PC-9 (cell line): ENCODE measurements around the gene KRTAP10-1. TPM values are rescaled to one million over a fixed set of nuclear protein-coding genes. Genes with fewer than 3 reads are reported as not detected.

Source experiments
- BruUV-seq: library from RNA; stranded (reverse); fragments of 400-500 nt; replicated peaks from 2 replicates; lab custom pipeline; 2021; lab: Mats Ljungman, UMichigan
- CTCF ChIA-PET: fragments of 300-600 bp; sonication (Branson Sonifier 250); formaldehyde crosslinking; loops from one replicate; lab custom pipeline; 2022; ENCODE audit warnings: antibody characterized with exemption; lab: Charles Lee
- POLR2A ChIA-PET: fragments of 300-600 bp; sonication (Branson Sonifier 250); formaldehyde crosslinking; loops from one replicate; lab custom pipeline; 2022; ENCODE audit warnings: antibody characterized with exemption; ENCODE audit not compliant: unreplicated experiment; lab: Charles Lee
- DNase-seq, 2 experiments: peaks; one replicate each; pipeline versions ENCODE4 v3.0.0 to v3.0.0-alpha.2; 2015 to 2022; ENCODE audit warnings: mixed read lengths in 1 of 2
- H2AFZ ChIP-seq: fragments of 200-600 bp; sonication (generic); 2 replicates; pipeline ENCODE4 v1.8.1; 2017; ENCODE audit warnings: antibody characterized with exemption
- H3F3A ChIP-seq: fragments of 200-600 bp; sonication (generic); 2 replicates; pipeline ENCODE4 v1.8.1; 2017; ENCODE audit warnings: antibody characterized with exemption, mild to moderate bottlenecking, low read depth; ENCODE audit not compliant: insufficient read depth
- H3K27ac ChIP-seq: fragments of 200-600 bp; sonication (generic); 2 replicates; pipeline ENCODE4 v1.6.1; 2016; ENCODE audit warnings: mixed run types
- H3K27me3 ChIP-seq: fragments of 200-600 bp; sonication (generic); 2 replicates; pipeline ENCODE4 v1.6.1; 2016; ENCODE audit warnings: low read depth, mixed run types; ENCODE audit not compliant: insufficient read depth
- H3K36me3 ChIP-seq: fragments of 200-600 bp; sonication (generic); 2 replicates; pipeline ENCODE4 v1.6.1; 2016; ENCODE audit warnings: low read depth, mixed run types
- H3K4me1 ChIP-seq: fragments of 200-600 bp; sonication (generic); replicated peaks from 2 replicates; pipeline ENCODE4 v1.6.1; 2016; ENCODE audit warnings: mixed run types; ENCODE audit not compliant: insufficient read depth
- H3K4me2 ChIP-seq: fragments of 200-600 bp; sonication (generic); 2 replicates; pipeline ENCODE4 v1.6.1; 2017; ENCODE audit warnings: mixed run types
- H3K4me3 ChIP-seq: fragments of 200-600 bp; sonication (generic); 2 replicates; pipeline ENCODE4 v1.6.1; 2016; ENCODE audit warnings: mixed run types
- H3K79me2 ChIP-seq: fragments of 200-600 bp; sonication (generic); 2 replicates; pipeline ENCODE4 v1.6.1; 2017; ENCODE audit warnings: low read depth, mixed run types
- H3K9me2 ChIP-seq: fragments of 200-600 bp; sonication (generic); 2 replicates; pipeline ENCODE4 v1.8.1; 2017; ENCODE audit warnings: mild to moderate bottlenecking; ENCODE audit not compliant: insufficient read depth
- H3K9me3 ChIP-seq: fragments of 200-600 bp; sonication (generic); 2 replicates; pipeline ENCODE4 v1.8.1; 2016; ENCODE audit warnings: low read depth; ENCODE audit not compliant: insufficient read depth
- H4K20me1 ChIP-seq: fragments of 200-600 bp; sonication (generic); 2 replicates; pipeline ENCODE4 v1.8.1; 2017; ENCODE audit not compliant: insufficient read depth
- CTCF ChIP-seq: fragments of 200-600 bp; sonication (generic); conservative IDR thresholded peaks from 2 replicates; pipeline ENCODE4 v1.6.1; 2017; ENCODE audit warnings: mixed run types, antibody characterized with exemption, mild to moderate bottlenecking, moderate library complexity
- EZH2 ChIP-seq: fragments of 200-600 bp; sonication (generic); IDR thresholded peaks from 2 replicates; pipeline ENCODE4 v1.8.0; 2017; ENCODE audit warnings: antibody characterized with exemption, low read depth
- intact Hi-C: fragments of 100-400 bp; cut with micrococcal nuclease; formaldehyde crosslinking; loops from one replicate; pipeline ENCODE4 v1.10.0; 2022; ENCODE audit not compliant: unreplicated experiment
- total RNA-seq: library from RNA; stranded (reverse); gene quantifications from 2 replicates; pipeline ENCODE4 v1.2.3, GENCODE V29; 2021

The KRTAP10-1 gene
- total RNA-seq, 1 experiment from 2014 or later: not detected

- H3K9me2 ChIP-seq: no peaks in the 10 kb centered on the region
- H3K4me1 ChIP-seq: no peaks in the 10 kb centered on the region
- no peak overlapping the region for H3K27ac ChIP-seq
- no peaks in the 10 kb centered on the region for H3F3A ChIP-seq
- H3K4me2 ChIP-seq: no peak overlapping the region
- intact Hi-C loops: no loop called here
- peaks cover 71% of the 10 kb centered on the region for H3K27me3 ChIP-seq
- H3K9me3 ChIP-seq: no peaks in the 10 kb centered on the region
- H3K79me2 ChIP-seq: no peaks in the 10 kb centered on the region
- ChIA-PET POLR2A (no interaction called here), CTCF (no interaction called here)
- no peaks in the 10 kb centered on the region for H3K36me3 ChIP-seq
- no peak for DNase-seq
- H4K20me1 ChIP-seq: no peaks in the 10 kb centered on the region
- no peak overlapping the region for H2AFZ ChIP-seq
- TF ChIP-seq CTCF (no peak), EZH2 (0 out of 2 replicates have a peak, but pooled peaks have one; percentile 44)
- no peak overlapping the region for H3K4me3 ChIP-seq
- BruUV-seq: no TSS peak
These were observed 16.9 kb upstream of the KRTAP10-1 start for GRCh38 chr21:44556879-44557278.

- Histone ChIP-seq H3K79me2 (no peaks in the 10 kb centered on the region), H3K4me1 (no peaks in the 10 kb centered on the region), H3K27me3 (peaks cover 76% of the 10 kb centered on the region), H2AFZ (no peak overlapping the region), H3K9me2 (no peaks in the 10 kb centered on the region), H4K20me1 (no peaks in the 10 kb centered on the region), H3K36me3 (no peaks in the 10 kb centered on the region), H3K27ac (no peak overlapping the region), H3F3A (no peaks in the 10 kb centered on the region), H3K4me2 (no peak overlapping the region), H3K9me3 (no peaks in the 10 kb centered on the region), H3K4me3 (no peak overlapping the region)
- ChIA-PET POLR2A (no interaction called here), CTCF (no interaction called here)
- intact Hi-C loops: no loop called here
- no TSS peak for BruUV-seq
- no peak for DNase-seq
- TF ChIP-seq EZH2 (no peak), CTCF (no peak)
These were observed 15.3 kb upstream of the KRTAP10-1 start for GRCh38 chr21:44555200-44555875.

- H3K79me2 ChIP-seq: no peaks in the 10 kb centered on the region
- no peaks in the 10 kb centered on the region for H3K9me2 ChIP-seq
- no peaks in the 10 kb centered on the region for H3K4me1 ChIP-seq
- H3K9me3 ChIP-seq: no peaks in the 10 kb centered on the region
- DNase-seq: no peak
- no TSS peak for BruUV-seq
- no peak overlapping the region for H3K27ac ChIP-seq
- no peak overlapping the region for H3K4me3 ChIP-seq
- no peaks in the 10 kb centered on the region for H3F3A ChIP-seq
- H4K20me1 ChIP-seq: no peaks in the 10 kb centered on the region
- no peak overlapping the region for H2AFZ ChIP-seq
- ChIA-PET CTCF (no interaction called here), POLR2A (no interaction called here)
- H3K36me3 ChIP-seq: no peaks in the 10 kb centered on the region
- H3K27me3 ChIP-seq: peaks cover 70% of the 10 kb centered on the region
- intact Hi-C loops: no loop called here
- TF ChIP-seq CTCF (no peak), EZH2 (no peak)
- no peak overlapping the region for H3K4me2 ChIP-seq
These were observed 12.7 kb upstream of the KRTAP10-1 start for GRCh38 chr21:44552681-44553080.
